ENCODE measurements around the gene DIP2C.

DNA sequence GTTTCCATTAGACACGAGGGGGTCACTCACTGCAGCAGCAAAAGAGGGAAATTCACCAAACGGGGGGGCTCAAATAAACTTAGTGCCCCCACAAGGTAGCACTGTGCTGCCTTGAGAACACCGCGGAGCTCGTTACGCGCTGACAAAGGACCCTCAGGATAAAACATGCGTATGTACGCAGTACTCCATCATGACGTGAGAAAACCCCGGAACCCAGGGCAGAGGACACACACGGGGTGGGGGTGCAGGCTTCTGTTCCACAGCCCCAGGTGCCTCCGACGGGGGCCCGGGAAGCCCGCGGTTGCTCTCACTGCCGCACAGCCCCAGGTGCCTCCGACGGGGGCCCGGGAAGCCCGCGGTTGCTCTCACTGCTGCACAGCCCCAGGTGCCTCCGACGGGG lies 321.8 kb downstream of the DIP2C start:
- TF ChIP-seq, protein P1, sequence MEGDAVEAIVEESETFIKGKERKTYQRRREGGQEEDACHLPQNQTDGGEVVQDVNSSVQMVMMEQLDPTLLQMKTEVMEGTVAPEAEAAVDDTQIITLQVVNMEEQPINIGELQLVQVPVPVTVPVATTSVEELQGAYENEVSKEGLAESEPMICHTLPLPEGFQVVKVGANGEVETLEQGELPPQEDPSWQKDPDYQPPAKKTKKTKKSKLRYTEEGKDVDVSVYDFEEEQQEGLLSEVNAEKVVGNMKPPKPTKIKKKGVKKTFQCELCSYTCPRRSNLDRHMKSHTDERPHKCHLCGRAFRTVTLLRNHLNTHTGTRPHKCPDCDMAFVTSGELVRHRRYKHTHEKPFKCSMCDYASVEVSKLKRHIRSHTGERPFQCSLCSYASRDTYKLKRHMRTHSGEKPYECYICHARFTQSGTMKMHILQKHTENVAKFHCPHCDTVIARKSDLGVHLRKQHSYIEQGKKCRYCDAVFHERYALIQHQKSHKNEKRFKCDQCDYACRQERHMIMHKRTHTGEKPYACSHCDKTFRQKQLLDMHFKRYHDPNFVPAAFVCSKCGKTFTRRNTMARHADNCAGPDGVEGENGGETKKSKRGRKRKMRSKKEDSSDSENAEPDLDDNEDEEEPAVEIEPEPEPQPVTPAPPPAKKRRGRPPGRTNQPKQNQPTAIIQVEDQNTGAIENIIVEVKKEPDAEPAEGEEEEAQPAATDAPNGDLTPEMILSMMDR (IDR thresholded peaks at IDR 0.05) = no peak
- TF ChIP-seq POLR2A (IDR thresholded peaks at IDR 0.05) = no peak

Measured in testis (tissue), 2 donors.